ENCODE measurements around the gene PIEZO1. TPM values are rescaled to one million over a fixed set of nuclear protein-coding genes. Genes with fewer than 3 reads are reported as not detected.

The PIEZO1 gene
- polyA plus RNA-seq, 1 experiment, result 139 TPM

- no peak for DNase-seq (ENCODE audit: low read depth)
- CTCF ChIA-PET, result interaction anchor here (0.5 to 10.9 kb wide), 20 partner anchors 8 to 482 kb away, joined by 3 to 111 read pairs (median 10); partner anchors contain the start of genes CDH15, CDT1, GALNS and PIEZO1
- Histone ChIP-seq H3K27me3 (ENCODE audit: control insufficient read depth, insufficient read depth, low read length) (no peaks in the 10 kb centered on the region), H3K36me3 (ENCODE audit: control insufficient read depth, insufficient read depth, low read length) (peaks cover 50% of the 10 kb centered on the region), H3K4me3 (ENCODE audit: low read depth, low read length) (no peak overlapping the region)
- POLR2A ChIA-PET, result no interaction called here
- TF ChIP-seq CTCF (IDR thresholded peaks at IDR 0.05; ENCODE audit: insufficient read depth, low read depth, low read length), result no peak
Measured at GRCh38 chr16:88738151-88739084, 46.6 kb downstream of the PIEZO1 start.

- POLR2A ChIA-PET, result no interaction called here
- no peak overlapping the region for H3K4me3 ChIP-seq (ENCODE audit: low read depth, low read length)
- DNase-seq (ENCODE audit: low read depth), result no peak
- CTCF ChIA-PET, result interaction anchor here (0.6 to 10.9 kb wide), 37 partner anchors 9 to 483 kb away, joined by 3 to 111 read pairs (median 6); partner anchors contain the start of genes APRT, CDH15, CDT1 and GALNS
- peaks cover 52% of the 10 kb centered on the region for H3K36me3 ChIP-seq (ENCODE audit: control insufficient read depth, insufficient read depth, low read length)
- H3K27me3 ChIP-seq (ENCODE audit: control insufficient read depth, insufficient read depth, low read length), result no peaks in the 10 kb centered on the region
- TF ChIP-seq CTCF (IDR thresholded peaks at IDR 0.05; ENCODE audit: insufficient read depth, low read depth, low read length), result peak; percentile 85
Measured at GRCh38 chr16:88737298-88738150, 47.5 kb downstream of the PIEZO1 start.

GRCh38 chr16:88736496-88736895 is 48.5 kb downstream of the PIEZO1 start:
- no peak for TF ChIP-seq CTCF (IDR thresholded peaks at IDR 0.05; ENCODE audit: insufficient read depth, low read depth, low read length)
- ChIA-PET POLR2A (no interaction called here), CTCF (interaction anchor here (1.0 to 10.9 kb wide), 25 partner anchors 10 to 481 kb away, joined by 3 to 111 read pairs (median 8); partner anchors contain the start of genes GALNS, PIEZO1, TRAPPC2L and ZNF778)
- Histone ChIP-seq H3K36me3 (ENCODE audit: control insufficient read depth, insufficient read depth, low read length) (peaks cover 53% of the 10 kb centered on the region), H3K4me3 (ENCODE audit: low read depth, low read length) (no peak overlapping the region), H3K27me3 (ENCODE audit: control insufficient read depth, insufficient read depth, low read length) (no peaks in the 10 kb centered on the region)
- no peak for DNase-seq (ENCODE audit: low read depth)

DNA sequence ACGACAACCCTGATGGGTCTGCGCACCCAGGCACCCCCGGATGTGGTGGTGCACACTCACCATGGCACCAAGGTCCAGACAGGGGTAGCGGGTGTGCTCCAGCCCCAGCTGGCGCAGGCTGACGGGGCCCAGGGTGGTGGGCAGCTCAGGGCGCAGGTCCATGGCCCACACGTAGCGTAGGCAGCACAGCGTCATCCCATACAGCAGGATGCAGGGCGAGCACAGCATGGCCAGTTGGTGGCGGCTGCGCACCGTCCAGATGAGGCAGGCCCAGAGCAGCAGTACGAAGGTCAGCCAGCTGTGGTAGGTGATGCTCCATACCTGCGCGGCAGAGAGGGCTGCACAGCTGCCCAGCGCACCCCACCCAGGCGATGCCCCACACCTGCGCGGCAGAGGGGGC is 48.9 kb downstream of the PIEZO1 start:
- no peak for TF ChIP-seq CTCF (IDR thresholded peaks at IDR 0.05; ENCODE audit: insufficient read depth, low read depth, low read length)
- Histone ChIP-seq H3K4me3 (ENCODE audit: low read depth, low read length) (no peak overlapping the region), H3K27me3 (ENCODE audit: control insufficient read depth, insufficient read depth, low read length) (no peaks in the 10 kb centered on the region), H3K36me3 (ENCODE audit: control insufficient read depth, insufficient read depth, low read length) (peaks cover 54% of the 10 kb centered on the region)
- POLR2A ChIA-PET, result no interaction called here
- CTCF ChIA-PET, result interaction anchor here (1.0 to 10.9 kb wide), 11 partner anchors 11 to 419 kb away, joined by 3 to 111 read pairs (median 17); partner anchors contain the start of gene PIEZO1
- DNase-seq (ENCODE audit: low read depth), result no peak

Measured in BJ (cell line).